Central memory CD8-positive, alpha-beta T cell (primary cell): ENCODE measurements around the gene ZGLP1.

Source experiments
- ATAC-seq: fragments of 150-1000 bp; cut with Tn5 transposase; replicated peaks from 2 replicates; pipeline ENCODE4 v1.10.0; 2022; ENCODE audit warnings: mild to moderate bottlenecking, moderate FRiP score, moderate number of reproducible peaks; ENCODE audit not compliant: poor library complexity, severe bottlenecking; ENCODE audit errors: extremely low read depth
- DNase-seq, 2 donors: peaks; one replicate each; pipeline ENCODE4 v3.0.0; 2021; ENCODE audit warnings: low spot score in 2 of 2
- H3K27ac Mint-ChIP-seq: one replicate; pipeline ENCODE4 v1.8.0; 2022; ENCODE audit warnings: low read depth, mild to moderate bottlenecking, moderate library complexity, mixed read lengths
- H3K27me3 Mint-ChIP-seq: one replicate; pipeline ENCODE4 v1.8.0; 2022; ENCODE audit warnings: mixed read lengths
- H3K36me3 Mint-ChIP-seq: one replicate; pipeline ENCODE4 v1.8.0; 2022; ENCODE audit warnings: mild to moderate bottlenecking, moderate library complexity, mixed read lengths; ENCODE audit not compliant: insufficient read depth
- H3K4me1 Mint-ChIP-seq: one replicate; pipeline ENCODE4 v1.8.0; 2022; ENCODE audit warnings: mixed read lengths
- H3K4me3 Mint-ChIP-seq: one replicate; pipeline ENCODE4 v1.8.0; 2022; ENCODE audit warnings: mild to moderate bottlenecking, moderate library complexity, mixed read lengths
- H3K9me3 Mint-ChIP-seq: one replicate; pipeline ENCODE4 v1.8.0; 2022; ENCODE audit warnings: mixed read lengths

The ZGLP1 gene

DNA sequence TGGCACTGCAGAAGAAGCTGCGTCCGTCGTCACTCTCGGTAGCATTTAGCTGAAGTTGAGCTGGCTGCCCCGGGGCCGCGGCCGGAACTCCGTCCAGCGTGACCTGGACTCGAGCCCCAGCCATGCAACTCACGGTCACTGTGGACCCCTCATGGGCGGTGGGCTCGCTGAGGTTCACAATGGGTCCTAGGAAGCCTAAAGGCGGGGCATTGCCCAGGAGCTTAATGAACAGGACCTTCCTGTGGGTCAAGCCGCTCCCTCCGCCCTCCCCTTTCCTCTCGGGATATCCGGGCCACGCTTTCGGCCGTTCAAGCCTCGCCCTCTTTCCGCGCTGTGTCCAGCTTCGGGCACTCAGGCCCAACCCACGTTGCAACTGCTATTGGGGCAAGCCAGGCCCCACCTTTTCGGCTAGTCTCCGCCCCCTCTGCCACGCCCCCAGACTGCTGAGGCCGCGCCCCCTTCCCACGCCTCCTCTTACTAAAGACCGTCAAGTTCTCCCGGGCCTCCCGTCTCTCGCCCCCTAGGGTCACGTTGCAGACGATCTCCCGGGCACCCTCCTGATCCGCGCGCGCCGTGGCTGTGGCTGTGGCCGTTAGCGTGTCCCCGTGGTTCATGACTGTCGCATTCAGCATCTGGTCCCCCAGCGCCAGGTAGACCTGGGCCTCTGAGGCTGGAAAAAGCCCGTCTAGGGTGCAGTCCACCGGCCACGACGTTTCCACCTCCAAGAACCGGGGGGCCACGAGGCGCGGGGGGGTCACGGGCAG is 25.2 kb upstream of the ZGLP1 start:
- Mint-ChIP-seq H3K27me3 (no peaks in the 10 kb centered on the region), H3K27ac (peak overlapping the region; percentile 25), H3K9me3 (no peaks in the 10 kb centered on the region), H3K4me1 (peaks cover 36% of the 10 kb centered on the region), H3K36me3 (peaks cover 32% of the 10 kb centered on the region), H3K4me3 (peak overlapping the region; percentile 94)
- ATAC-seq (no peak), DNase-seq (no peak)

DNA sequence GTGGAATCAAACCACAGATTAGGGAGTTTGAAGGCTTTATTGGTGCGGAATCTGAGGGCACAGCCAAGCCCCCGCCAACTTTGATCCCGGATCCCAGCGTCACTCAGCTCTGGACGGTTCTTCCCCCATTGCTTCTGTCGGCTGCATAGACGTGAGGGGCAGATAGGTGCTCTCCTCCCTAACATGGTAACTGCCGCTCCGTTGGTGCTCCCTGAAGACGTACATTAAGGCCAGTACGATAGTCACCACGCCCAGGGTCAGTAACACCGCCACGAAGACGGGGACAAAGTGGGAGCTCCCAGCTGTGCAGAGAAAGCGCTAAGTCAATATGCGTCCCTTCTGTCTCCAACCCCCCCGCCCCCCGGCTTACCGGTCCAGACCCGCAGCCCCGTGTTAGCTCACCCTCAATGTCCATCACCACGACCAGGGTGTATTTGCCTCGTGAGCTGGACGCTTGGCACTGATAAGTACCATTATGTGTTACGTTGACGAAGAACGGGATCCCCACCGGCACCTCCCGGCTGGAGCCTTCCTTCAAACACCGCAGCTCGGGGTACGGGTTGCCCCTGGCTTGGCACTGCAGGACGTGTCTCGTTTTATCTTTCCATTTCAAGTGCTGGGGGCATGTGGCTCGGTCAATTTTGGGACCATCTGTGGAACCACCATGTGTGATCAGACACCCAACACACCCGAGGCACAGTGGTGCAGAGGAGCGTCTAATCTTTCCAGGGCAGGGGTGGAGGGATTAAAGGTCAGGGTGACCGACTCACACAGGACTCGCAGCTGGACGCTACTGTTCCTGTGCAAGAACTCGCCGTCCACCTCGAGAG is 24.4 kb upstream of the ZGLP1 start:
- Mint-ChIP-seq H3K27ac (peak overlapping the region; percentile 88), H3K36me3 (peaks cover 35% of the 10 kb centered on the region), H3K27me3 (no peaks in the 10 kb centered on the region), H3K4me1 (peaks cover 28% of the 10 kb centered on the region), H3K4me3 (peak overlapping the region; percentile 94), H3K9me3 (no peaks in the 10 kb centered on the region)
- DNase-seq (no peak), ATAC-seq (no peak)

DNA sequence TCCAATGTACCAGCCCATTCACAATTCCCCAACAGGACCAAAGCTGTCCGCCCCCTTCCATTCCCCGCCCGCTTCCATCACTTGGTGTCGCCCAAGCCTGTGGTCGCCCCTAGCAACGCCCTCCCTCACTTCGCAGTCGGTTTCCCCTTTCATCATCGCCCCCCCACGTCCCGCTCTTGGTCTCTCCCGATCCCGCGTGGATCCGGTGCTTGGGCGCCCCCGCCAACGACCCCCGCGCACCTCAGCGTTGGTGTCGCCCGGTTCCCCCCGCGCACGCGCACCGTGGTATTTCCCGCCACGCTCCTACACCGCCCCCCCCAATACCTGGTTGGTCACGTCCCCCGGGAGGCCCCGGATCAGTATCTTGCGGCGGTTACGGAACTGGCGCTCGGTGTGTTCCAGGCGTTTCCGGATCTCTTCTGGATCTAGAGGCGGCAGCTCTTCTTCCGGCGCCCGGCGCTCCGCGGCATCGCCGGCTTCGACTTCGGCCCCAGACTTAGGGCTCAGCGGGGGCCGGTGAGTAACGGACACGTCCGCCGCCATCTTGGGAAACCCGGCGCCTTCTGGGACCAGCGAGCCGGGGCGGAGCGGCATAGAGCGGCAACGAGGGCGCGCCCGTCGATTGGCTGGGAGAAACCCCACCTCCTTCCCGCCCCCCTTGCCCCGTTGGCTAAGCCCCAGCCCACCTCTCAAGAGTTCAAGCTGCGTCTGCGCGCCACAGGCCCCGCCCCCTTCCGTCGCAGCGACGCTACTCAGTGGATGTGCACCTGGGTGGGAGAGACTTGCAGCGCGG is 23.5 kb upstream of the ZGLP1 start, which contains the start of gene RAVER1:
Gene RAVER1, minus strand, starts transcription at position 565 of the 793 bp plus-strand sequence. Its CDS starts 22 bp downstream, at position 543.
- Mint-ChIP-seq H3K27ac (peak within 1 kb of the TSS; percentile 88), H3K36me3 (peaks cover 38% of the 10 kb centered on the region), H3K4me3 (peak within 1 kb of the TSS; percentile 94), H3K27me3 (no peaks in the 10 kb centered on the region), H3K4me1 (peaks cover 20% of the 10 kb centered on the region), H3K9me3 (no peaks in the 10 kb centered on the region)
- ATAC-seq (peak; percentile 96), DNase-seq (peak; percentile 91 to 95)

DNA sequence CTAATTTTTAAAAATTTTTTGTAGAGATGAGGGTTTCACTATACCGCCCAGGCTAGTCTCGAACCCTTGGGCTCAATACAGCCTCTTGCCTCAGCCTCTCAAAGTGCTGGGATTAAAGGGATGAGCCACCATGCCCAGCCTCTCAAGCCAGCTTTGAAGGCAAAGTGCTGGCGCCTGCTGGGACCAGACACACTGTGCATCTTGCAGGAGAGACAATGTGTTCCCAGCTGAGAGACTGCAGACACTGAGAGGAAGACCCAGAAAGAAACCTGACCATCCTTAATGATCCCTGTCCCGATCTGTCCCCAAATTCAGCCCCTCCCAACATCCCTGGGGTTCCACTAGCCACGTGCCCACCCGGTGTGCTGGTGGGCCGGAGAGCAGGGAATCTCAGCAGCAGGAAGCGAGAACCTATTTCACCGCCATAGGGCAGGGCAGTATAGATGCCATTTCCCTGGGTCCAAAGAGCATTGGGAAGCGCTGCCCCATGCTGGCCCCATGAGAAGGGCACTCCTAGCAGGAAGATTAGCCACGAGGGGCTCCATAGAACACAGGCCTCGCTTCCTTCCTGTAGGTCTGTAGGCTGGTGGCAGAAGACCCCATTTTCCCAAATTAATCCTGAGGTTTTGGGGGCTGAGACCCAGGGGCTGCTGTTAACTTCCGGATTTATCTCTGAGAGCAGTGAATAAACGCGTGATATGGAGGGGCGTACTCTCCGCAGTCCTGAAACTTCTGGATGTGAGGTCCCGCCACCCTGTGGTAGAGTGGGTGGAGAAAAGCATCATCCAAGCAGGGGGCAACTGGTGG is 22.7 kb upstream of the ZGLP1 start:
- no peaks in the 10 kb centered on the region for H3K9me3 Mint-ChIP-seq
- DNase-seq (no peak), ATAC-seq (peak; percentile 7)
- H3K4me3 Mint-ChIP-seq, result peak overlapping the region; percentile 94
- peak overlapping the region; percentile 88 for H3K27ac Mint-ChIP-seq
- peaks cover 40% of the 10 kb centered on the region for H3K36me3 Mint-ChIP-seq
- H3K4me1 Mint-ChIP-seq, result peaks cover 20% of the 10 kb centered on the region
- H3K27me3 Mint-ChIP-seq, result no peaks in the 10 kb centered on the region

DNA sequence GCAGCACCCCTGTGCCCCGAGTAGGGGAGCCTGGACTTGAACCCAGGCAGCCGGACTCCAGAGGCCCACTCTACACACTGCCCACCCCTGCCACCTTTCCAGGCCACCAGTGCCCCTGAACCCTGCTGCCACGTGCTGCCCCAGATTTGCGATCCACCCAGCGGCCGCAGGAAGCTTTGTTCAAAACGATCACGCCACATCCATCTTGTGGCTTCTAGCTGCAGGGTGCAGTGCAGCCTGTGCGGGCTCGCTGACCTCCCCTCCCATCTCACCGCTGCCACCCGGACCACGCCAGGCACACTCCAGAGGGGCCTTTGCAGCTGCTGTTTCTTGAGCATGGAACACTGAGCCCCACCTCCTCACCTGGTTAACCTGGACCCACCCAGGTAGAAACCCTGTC is 19.9 kb upstream of the ZGLP1 start:
- no peaks in the 10 kb centered on the region for H3K9me3 Mint-ChIP-seq
- no peak overlapping the region for H3K4me3 Mint-ChIP-seq
- peaks cover 20% of the 10 kb centered on the region for H3K4me1 Mint-ChIP-seq
- H3K27me3 Mint-ChIP-seq, result no peaks in the 10 kb centered on the region
- peaks cover 49% of the 10 kb centered on the region for H3K36me3 Mint-ChIP-seq
- ATAC-seq (no peak), DNase-seq (no peak)
- H3K27ac Mint-ChIP-seq, result no peak overlapping the region

DNA sequence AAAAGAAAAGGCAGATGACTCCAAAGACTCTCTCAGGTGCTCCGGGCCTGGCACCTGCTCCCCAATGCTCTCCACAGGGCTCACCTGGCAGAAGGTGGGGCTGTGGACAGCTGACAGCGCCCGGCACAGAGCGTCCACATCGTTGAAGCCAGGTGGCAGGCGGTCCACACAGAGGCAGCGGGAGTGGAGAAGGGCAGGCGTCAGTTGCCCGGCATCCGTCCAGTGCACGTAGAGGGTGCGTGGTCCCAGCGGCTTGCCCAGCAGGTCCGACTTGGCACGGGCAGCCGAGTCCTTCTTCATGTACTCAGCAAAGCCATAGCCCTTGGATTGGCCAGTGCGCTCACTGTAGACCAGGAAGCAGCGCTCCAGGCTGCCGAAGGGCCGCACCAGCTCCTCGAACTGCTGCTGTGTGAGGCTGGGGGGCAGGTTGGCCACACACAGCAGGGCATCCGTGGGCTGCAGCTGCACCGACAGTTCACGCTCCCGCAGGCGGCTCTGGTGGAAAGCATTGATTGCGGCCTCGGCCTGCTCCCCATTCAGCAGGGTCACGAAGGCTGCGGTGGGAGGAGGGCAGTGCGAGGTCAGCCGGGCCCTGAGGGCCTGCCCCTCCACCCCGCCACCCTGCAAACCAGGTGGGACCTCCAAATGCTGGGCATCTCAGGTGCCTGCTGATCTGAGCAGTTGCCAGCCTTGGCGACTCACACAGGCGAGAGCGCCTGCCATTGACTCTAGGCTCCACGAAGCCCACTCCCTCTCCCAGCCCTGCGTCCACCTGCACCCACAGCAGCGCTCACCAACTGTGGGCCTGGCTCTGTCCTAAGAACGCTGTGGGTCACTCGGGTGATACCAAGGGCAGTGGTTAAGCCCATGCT is 19.2 kb upstream of the ZGLP1 start:
- H3K4me3 Mint-ChIP-seq, result no peak overlapping the region
- no peak for ATAC-seq
- peaks cover 15% of the 10 kb centered on the region for H3K4me1 Mint-ChIP-seq
- H3K27me3 Mint-ChIP-seq, result no peaks in the 10 kb centered on the region
- no peak overlapping the region for H3K27ac Mint-ChIP-seq
- DNase-seq, result no peak
- H3K9me3 Mint-ChIP-seq, result no peaks in the 10 kb centered on the region
- peaks cover 48% of the 10 kb centered on the region for H3K36me3 Mint-ChIP-seq

DNA sequence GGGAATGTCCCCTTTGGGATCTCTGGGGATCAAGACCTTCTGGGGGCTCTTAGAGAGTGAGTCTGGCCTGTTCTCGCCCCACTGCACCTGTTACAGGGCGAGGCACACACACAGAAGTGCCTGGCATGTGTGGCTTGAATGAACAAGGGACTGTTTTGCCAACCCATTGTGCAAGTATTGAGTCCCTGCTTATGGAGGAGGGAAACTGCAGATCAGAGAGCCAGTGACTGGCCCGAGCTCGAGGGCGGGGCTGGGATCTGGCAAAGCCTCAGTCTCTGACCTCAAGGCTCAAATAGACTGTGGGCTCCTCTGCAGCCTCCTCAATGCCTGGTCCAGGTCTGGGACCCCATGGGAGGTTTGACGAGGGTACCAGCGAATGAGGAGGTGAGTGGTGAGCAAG is 18.2 kb upstream of the ZGLP1 start:
- Mint-ChIP-seq H3K36me3 (peaks cover 41% of the 10 kb centered on the region), H3K9me3 (no peaks in the 10 kb centered on the region)

DNA sequence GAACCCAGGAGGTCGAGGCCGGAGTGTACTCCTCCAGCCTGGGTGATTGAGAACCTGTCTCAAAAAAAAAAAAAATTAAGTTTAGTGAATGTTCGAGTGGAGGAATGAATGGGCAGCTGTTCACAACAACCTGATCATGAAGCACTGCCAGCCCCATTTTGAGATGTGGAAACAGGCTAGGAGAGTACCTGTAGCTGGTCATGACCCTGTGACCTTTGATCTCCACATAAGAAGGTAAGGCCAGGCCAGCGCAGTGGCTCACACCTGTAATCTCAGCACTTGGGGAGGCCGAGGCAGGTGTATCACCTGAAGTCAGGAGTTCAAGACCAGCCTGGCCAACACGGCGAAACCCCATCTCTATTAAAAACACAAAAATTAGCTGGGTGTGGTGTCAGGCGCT is 16.1 kb upstream of the ZGLP1 start:
- no peak overlapping the region for H3K4me3 Mint-ChIP-seq

More for the DNA sequence above, 18.2 kb upstream of the ZGLP1 start:
- no peak overlapping the region for H3K4me3 Mint-ChIP-seq
- no peaks in the 10 kb centered on the region for H3K27me3 Mint-ChIP-seq
- ATAC-seq (no peak), DNase-seq (no peak)
- no peak overlapping the region for H3K27ac Mint-ChIP-seq
- H3K4me1 Mint-ChIP-seq, result peaks cover 5% of the 10 kb centered on the region

DNA sequence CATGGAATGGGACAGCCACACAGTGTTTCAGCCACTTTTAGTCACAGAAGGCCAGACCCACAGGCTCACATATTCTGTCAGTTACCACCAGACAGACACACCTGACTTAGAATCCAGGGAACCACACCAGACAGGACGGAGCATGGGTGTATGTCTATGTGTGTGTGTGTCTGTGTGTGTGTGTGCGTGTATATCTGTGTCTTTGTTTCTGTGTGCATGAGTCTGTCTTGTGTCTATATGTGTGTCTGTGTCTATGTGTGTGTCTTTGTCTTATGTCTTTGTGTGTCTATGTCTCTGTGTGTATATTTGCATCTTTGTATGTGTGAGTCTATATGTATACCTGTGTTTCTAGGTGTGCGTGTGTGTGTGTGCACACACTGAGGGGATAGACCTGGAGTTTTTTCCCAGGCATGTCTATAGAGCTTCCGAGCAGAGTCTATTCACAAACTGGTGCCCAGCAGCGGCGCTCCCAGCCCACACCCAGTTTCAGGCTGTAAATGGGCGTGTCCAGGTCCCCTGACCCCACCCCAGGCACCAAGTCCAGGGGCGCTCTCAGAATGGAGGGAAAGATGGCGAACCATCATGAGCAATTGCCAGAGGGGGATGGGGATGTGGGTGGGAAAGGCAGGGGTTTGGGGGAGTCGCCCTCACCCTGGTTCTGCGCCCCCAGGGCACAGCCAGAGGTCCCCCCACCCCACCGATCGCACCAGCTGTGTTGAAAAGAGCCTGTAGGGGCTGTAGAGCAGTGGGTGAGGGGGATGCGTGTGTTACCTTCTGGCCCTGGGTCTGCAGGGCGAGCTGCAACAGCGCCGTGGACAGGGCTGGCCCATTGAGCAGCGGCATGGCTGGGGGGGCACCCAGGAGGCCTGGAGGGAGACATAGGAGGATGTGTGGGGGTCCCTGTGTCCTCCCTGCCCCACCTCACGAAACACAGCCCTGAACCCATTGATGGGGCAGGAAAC is 12.5 kb upstream of the ZGLP1 start:
- no peak for ATAC-seq
- Mint-ChIP-seq H3K36me3 (peaks cover 35% of the 10 kb centered on the region), H3K27ac (peak overlapping the region; percentile 2), H3K27me3 (no peaks in the 10 kb centered on the region), H3K9me3 (no peaks in the 10 kb centered on the region), H3K4me1 (no peaks in the 10 kb centered on the region), H3K4me3 (no peak overlapping the region)
- DNase-seq, result no peak

More for the DNA sequence above, 16.1 kb upstream of the ZGLP1 start:
- DNase-seq (no peak), ATAC-seq (no peak)
- no peaks in the 10 kb centered on the region for H3K27me3 Mint-ChIP-seq
- no peaks in the 10 kb centered on the region for H3K4me1 Mint-ChIP-seq
- H3K9me3 Mint-ChIP-seq, result no peaks in the 10 kb centered on the region
- peaks cover 38% of the 10 kb centered on the region for H3K36me3 Mint-ChIP-seq
- H3K27ac Mint-ChIP-seq, result no peak overlapping the region

DNA sequence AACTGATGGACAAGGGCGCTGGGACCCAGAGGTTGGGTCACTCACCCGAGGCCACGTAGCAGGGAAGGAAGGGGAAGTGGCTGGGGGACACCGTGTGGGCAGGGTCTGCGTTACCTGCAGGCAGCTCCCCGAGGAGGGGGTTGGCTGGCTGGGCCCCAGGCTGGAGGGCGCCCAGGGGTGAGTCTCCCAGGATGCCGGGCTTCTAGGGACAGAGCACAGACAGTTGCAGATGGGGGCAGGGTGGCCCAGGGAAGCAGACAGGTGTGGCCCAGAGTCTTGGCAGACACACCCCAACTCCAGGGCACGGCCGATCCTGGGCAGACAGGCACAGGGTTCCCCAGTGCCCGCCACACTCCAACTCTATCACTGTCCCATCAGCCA is 11.8 kb upstream of the ZGLP1 start:
- H3K9me3 Mint-ChIP-seq, result no peaks in the 10 kb centered on the region
- H3K27ac Mint-ChIP-seq, result peak overlapping the region; percentile 2

More for the DNA sequence above, 11.8 kb upstream of the ZGLP1 start:
- Mint-ChIP-seq H3K4me3 (no peak overlapping the region), H3K4me1 (no peaks in the 10 kb centered on the region), H3K27me3 (no peaks in the 10 kb centered on the region), H3K36me3 (peaks cover 33% of the 10 kb centered on the region)
- no peak for ATAC-seq
- DNase-seq, result no peak
